HG03139 (cell line): Measurements from ENCODE around the gene ALPP.

Experiments used
- ATAC-seq: cut with Tn5 transposase; IDR thresholded peaks from one replicate; pipeline ENCODE4 v1.9.1; 2021; ENCODE audit not compliant: unreplicated experiment

ALPP gene

GRCh38 chr2:232340171-232340935 lies 38.2 kb upstream of the ALPP start:
- ATAC-seq = no peak

DNA sequence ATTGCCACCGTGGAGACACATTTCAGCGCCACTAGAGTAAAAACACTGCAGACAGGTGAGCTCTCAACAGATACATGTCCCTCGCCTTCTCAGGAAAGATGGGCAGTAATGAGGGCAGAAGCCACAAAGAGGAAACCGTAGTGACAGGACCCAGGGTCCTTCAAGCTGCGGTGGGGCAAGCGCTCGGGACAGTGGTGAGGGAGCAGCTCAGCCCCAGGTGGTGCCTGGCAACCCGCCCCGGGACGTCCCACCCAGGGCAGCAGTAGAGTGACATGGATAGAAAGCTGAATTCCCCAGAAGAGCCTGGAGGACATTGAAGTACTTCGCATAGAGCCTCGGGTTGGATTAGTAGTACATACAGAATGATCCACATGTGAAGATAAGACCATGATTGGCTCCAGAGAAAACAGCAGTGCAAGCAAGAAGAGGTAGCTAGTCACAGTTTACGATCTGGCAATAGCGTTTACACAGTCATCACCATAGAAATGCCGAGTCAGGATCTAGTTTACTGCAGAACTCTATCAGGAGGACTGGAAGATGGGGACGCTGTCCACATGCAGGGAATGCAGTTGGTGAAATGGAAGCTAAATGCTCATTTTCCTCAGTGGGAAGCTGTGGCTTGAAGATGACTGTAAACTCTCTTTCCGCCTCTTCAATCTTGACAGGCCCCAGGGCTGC lies 37.4 kb upstream of the ALPP start:
- ATAC-seq = no peak

- no peak for ATAC-seq
Observed at GRCh38 chr2:232341739-232342126, 36.8 kb upstream of the ALPP start.

DNA sequence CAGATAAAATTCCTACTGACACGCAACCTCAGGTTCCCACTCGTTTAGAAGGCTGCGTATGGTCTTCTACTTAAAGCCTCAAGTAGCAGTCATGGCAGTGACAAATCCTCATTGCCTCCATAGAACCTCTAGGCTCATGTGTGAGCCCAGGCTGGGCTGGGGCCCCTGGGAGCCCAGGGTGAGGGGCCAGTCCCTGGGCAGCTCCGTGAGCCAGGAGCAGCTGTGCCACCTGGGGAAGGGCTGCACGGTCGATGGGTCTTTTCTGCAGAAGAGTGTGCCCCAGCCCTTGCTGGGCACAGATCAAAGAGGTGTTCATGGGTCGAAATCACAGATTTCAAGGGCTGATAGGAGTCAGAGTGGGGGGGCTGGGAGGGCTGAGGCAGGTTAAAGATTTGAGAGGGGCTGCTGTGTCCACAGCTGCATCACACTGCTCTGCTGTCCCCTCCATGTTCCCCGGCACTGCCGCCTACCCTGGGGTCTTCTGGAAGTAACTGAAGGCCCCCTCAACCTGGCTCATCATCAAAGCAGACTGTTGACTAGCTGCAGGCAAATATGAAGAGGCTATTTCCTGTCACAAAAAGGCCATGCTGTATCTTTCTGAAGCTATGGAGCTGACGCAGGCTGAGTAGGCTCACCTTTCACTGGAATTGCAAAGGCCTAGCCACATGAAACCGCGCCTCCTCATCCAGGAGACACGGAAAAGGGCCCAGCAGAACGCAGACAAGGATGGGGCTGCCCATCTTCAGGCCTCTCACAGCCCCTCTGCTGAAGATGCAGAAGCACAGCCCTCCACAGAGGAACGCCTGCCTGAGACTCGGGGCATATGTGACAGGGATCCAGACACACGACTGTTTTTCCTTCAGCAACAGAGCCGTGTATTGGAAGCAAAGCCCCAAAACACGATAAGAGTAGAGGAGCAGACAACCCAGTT lies 35.7 kb upstream of the ALPP start:
- ATAC-seq = no peak

GRCh38 chr2:232343821-232344220 lies 34.7 kb upstream of the ALPP start:
- no peak for ATAC-seq

- ATAC-seq = no peak
Observed at GRCh38 chr2:232345251-232345650, 33.3 kb upstream of the ALPP start.

DNA sequence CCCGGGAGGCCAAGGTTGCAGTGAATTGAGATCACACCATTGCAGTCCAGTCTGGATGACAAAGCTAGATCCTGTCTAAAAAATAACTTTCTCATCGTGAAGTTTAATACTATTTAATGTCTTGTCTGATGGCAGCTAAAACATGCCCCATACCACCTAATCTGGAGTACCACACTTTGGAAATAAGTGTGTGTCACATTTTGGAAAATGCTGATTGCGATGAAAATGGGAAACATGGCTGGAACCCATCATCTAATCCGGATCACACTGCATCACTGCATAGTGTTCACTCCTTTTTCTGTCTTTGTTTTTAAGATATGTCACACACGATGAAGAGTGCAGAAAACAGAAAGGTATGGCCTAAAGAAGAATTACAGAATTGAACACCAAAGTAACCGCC lies 31.2 kb upstream of the ALPP start:
- no peak for ATAC-seq

DNA sequence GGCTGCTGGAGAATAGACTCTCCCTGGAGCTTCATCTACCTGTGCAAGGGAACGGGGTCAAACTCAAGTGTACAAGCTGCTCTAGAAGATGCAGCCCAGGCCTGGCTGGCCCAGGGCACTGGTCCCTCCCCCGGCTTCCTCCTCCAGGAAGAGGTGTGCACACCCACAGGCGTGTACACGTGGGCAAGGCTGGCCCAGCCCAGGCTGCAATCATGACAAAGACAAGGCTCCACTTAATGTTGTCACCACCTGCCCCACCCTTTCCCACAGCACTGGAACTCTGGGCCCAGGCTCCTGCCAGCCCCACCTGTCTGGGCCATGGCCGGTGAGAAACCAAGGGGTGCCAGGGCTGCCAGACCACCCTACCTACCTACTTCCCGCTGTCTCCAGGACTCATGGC lies 29.6 kb upstream of the ALPP start:
- ATAC-seq = no peak

GRCh38 chr2:232349546-232349945 lies 29.0 kb upstream of the ALPP start:
- ATAC-seq = no peak

- ATAC-seq = no peak
Observed at GRCh38 chr2:232349946-232350635, 28.5 kb upstream of the ALPP start.

- no peak for ATAC-seq
Observed at GRCh38 chr2:232350804-232351685, 27.5 kb upstream of the ALPP start.

DNA sequence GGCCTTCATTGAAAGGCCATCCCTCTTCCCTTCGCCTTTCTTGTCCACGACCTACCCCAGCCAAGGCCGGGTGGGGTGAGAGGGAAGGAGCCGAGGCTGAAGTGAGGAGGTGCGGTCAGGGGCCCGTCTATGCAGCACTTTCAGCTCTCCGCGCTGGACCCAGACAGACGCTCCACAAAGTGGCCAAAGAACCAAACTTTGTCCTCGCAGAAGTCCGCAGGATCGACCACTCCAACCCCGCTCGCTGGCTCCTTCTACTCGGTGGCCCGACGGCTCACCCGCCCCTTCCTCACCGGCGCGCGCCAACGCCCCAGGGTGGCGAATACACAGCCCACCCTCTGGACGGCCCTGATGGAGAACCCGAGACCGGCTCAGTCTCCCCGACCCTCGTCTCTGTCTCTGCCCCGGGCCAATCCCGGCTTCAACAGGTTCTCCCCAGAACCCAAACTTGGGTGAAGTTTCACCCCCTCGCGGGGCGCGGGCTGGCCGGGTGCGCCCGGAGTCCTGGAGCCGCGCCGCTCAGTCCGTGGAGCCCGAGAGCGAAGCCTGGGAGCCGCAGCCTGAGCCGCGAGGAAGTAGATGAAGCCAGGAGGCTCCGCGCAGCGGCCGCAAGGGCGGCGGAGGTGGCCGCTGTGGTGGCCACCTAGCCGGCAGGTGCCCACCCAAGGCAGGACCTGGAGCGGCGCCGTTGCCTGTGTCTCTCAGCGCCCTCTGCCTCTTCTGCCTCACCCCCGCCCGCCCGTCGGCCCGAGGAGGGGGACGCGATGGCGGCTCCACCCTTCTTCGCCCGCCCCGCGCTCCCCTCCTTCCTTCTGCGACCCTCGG lies 26.7 kb upstream of the ALPP start:
- ATAC-seq = no peak

DNA sequence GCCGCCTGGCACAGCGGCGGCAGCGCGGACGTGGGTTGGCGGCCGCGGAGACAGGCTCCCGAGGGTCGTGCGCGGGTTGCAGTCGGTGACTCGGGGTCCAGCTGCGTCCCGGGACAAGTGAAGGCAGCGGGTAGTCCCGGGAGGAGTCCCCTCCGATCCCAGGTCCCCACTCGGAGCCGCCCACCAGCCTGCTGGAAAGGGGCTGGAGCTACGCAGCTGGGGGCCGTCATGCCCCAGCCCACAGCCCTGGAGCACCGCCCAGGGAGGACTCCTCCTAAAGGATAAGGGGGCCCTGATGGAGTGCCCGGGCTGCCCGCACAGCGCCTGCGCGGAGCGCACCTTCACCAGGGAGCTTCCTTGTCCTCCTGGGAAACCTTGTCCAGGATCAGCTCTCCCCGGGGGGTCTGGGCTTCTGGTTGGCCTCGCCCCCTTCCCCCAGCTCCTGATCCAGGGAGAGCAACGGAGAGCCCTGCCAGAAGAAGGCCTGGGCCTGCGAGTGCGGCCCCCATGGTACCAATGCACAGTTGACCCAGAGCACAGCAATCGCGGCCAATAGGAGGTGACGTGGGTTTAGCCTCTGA lies 25.9 kb upstream of the ALPP start:
- no peak for ATAC-seq

DNA sequence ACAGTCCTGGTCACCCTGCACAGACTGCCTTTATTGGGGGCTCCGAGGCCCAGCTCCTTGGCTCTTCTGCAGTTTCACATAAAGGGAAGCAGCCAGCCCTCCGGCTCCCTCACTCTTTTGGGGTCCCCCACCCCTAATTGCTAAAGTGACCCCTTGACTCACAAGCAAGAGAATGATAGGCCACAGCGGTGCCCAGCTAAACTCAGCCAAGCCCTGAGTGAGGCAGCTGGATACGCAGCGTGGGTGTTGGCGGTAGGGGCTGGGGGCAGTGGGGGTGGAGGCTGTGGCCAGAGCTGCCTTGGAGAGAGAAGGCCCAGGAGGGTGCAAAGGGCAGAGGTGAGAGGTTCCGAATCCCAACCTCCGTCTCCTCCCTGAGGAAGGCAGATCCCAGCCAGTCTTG lies 25.5 kb upstream of the ALPP start:
- ATAC-seq = no peak

DNA sequence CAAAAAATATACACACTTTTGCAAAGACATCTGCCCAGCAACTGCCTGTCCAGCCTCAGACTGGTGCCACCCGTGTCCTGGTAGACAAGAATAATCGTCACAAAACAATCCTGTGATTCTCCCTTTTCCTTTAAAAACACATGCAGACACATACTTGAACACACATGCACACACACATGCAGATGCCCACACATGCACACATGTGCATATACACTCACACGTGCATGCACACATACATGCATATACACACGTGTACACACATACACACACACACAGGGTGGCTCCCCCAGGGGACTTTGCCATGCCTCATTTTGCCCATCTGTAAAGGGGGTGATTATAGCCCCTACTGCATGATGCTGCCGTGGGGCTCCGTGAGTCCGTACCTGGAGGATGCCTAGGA lies 24.9 kb upstream of the ALPP start:
- no peak for ATAC-seq

GRCh38 chr2:232354069-232354468 lies 24.5 kb upstream of the ALPP start:
- ATAC-seq = no peak

DNA sequence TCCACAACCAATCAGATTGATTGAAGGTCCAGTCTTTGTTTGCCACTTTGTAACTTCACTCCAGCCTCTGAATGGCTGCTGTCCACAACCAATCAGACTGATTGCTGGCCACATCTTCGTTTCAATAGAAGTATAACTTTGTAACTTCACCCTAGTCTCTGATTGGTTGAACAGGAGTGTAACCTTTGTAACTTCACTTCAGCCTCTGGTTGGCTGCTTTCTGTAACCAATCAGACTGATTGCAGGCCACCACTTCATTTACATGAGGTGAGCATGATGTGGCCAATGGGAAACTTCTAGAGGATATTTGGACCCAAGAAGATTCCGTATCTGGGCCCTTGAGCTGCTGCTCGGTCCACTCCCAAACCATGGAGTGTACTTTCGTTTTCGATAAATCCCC lies 16.9 kb upstream of the ALPP start:
- ATAC-seq = no peak

DNA sequence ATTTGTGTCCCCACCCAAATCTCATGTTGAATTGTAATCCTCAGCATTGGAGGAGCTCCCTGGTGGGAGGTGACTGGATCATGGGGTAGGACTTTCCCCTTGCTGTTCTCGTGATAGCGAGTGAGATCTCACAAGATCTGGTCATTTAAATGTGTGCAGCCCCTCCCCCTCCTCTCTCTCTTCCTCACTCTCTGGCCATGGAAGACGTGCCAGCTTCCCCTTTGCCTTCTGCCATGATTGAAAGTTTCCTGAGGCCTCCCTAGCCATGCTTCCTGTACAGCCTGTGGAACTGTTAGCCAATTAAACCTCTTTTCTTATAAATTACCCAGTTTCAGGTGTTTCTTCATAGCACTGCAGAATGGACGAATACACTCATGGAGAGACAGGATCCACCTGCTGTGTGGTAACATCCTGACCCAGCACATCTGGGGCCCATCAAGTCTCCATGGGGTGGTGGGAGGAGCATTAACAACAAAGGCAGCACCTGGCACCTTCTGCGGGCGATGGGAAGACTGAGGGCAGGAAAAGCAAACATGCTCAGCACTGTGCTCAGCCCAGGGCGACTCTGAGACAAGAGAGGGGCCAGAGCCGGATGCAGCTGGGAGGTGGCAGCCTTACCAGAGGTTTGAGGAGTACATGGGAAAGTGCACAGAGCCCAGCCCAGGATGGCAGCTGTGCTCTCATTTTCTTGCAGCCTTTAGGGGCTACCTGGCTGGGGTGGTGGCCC lies 16.2 kb upstream of the ALPP start:
- ATAC-seq = no peak
